GM06990 (cell line): Measurements from ENCODE around the gene CPB1.

ENCODE experiments used
- DNase-seq: peaks from one replicate; pipeline ENCODE4 v3.0.0-alpha.2; 2011; ENCODE audit not compliant: insufficient read length; ENCODE audit errors: extremely low read depth
- H3K27me3 ChIP-seq: replicated peaks from 2 replicates; pipeline ENCODE4 v1.6.0; 2011; ENCODE audit warnings: low read length; ENCODE audit not compliant: control insufficient read depth, insufficient read depth
- H3K36me3 ChIP-seq: 2 replicates; pipeline ENCODE4 v1.5.1; 2011; ENCODE audit warnings: low read length; ENCODE audit not compliant: control insufficient read depth, insufficient read depth
- H3K4me3 ChIP-seq: replicated peaks from 2 replicates; pipeline ENCODE4 v1.5.1; 2011; ENCODE audit warnings: low read depth, mild to moderate bottlenecking, control low read depth, low read length
- CTCF ChIP-seq: IDR thresholded peaks from 2 replicates; pipeline ENCODE4 v1.5.1; 2011; ENCODE audit warnings: low read length, control low read depth, mild to moderate bottlenecking, inconsistent platforms; ENCODE audit not compliant: insufficient read depth, poor library complexity, severe bottlenecking

CPB1 gene

GRCh38 chr3:148878095-148878494 lies 50.5 kb downstream of the CPB1 start:
- TF ChIP-seq CTCF: no peak

GRCh38 chr3:148879256-148879655 lies 51.6 kb downstream of the CPB1 start:
- Histone ChIP-seq H3K36me3 (no peaks in the 10 kb centered on the region), H3K27me3 (no peaks in the 10 kb centered on the region), H3K4me3 (no peak overlapping the region)
- no peak for TF ChIP-seq CTCF
- DNase-seq: no peak

More at GRCh38 chr3:148878095-148878494, 50.5 kb downstream of the CPB1 start:
- no peaks in the 10 kb centered on the region for H3K36me3 ChIP-seq
- no peak for DNase-seq
- H3K4me3 ChIP-seq: no peak overlapping the region
- no peaks in the 10 kb centered on the region for H3K27me3 ChIP-seq

GRCh38 chr3:148880681-148881080 lies 53.1 kb downstream of the CPB1 start:
- no peaks in the 10 kb centered on the region for H3K27me3 ChIP-seq
- DNase-seq: no peak
- no peak overlapping the region for H3K4me3 ChIP-seq
- peak; percentile 36 for TF ChIP-seq CTCF
- no peaks in the 10 kb centered on the region for H3K36me3 ChIP-seq

- DNase-seq: no peak
- Histone ChIP-seq H3K27me3 (no peaks in the 10 kb centered on the region), H3K4me3 (no peak overlapping the region), H3K36me3 (no peaks in the 10 kb centered on the region)
- no peak for TF ChIP-seq CTCF
Measured at GRCh38 chr3:148881286-148881685, 53.7 kb downstream of the CPB1 start.

GRCh38 chr3:148882288-148882687 lies 54.7 kb downstream of the CPB1 start:
- DNase-seq: no peak
- Histone ChIP-seq H3K27me3 (no peaks in the 10 kb centered on the region), H3K4me3 (no peak overlapping the region), H3K36me3 (no peaks in the 10 kb centered on the region)
- TF ChIP-seq CTCF: no peak

GRCh38 chr3:148883163-148883562 lies 55.6 kb downstream of the CPB1 start:
- Histone ChIP-seq H3K27me3 (no peaks in the 10 kb centered on the region), H3K36me3 (no peaks in the 10 kb centered on the region), H3K4me3 (no peak overlapping the region)
- TF ChIP-seq CTCF: no peak
- DNase-seq: no peak
